DOHH2 (cell line): ENCODE data around the gene TMEM131.

Experiments used
- H3F3A ChIP-seq: fragments of 200-600 bp; sonication (generic), shearing (Covaris generic); 2 replicates; pipeline ENCODE4 v1.6.0; 2016; ENCODE audit warnings: antibody characterized with exemption, mild to moderate bottlenecking; ENCODE audit not compliant: control insufficient read depth, insufficient read depth
- H3K27ac ChIP-seq: fragments of 200-600 bp; sonication (generic); 2 replicates; pipeline ENCODE4 v1.5.1; 2014; ENCODE audit warnings: low read depth, mild to moderate bottlenecking, low read length, moderate library complexity
- H3K27me3 ChIP-seq: fragments of 200-600 bp; sonication (generic); 2 replicates; pipeline ENCODE4 v1.6.1; 2014; ENCODE audit warnings: mild to moderate bottlenecking, low read length, mixed read lengths; ENCODE audit not compliant: control insufficient read depth
- H3K36me3 ChIP-seq: fragments of 200-600 bp; sonication (generic); 2 replicates; pipeline ENCODE4 v1.6.1; 2014; ENCODE audit warnings: mild to moderate bottlenecking, low read length, moderate library complexity, mixed read lengths; ENCODE audit not compliant: control insufficient read depth
- H3K4me1 ChIP-seq: fragments of 200-600 bp; sonication (generic); 2 replicates; pipeline ENCODE4 v1.6.1; 2014; ENCODE audit warnings: mild to moderate bottlenecking, low read length, mixed read lengths; ENCODE audit not compliant: control insufficient read depth
- H3K4me2 ChIP-seq: fragments of 200-600 bp; sonication (generic); 2 replicates; pipeline ENCODE4 v1.6.0; 2014; ENCODE audit warnings: mild to moderate bottlenecking, low read length, moderate library complexity
- H3K4me3 ChIP-seq: fragments of 200-600 bp; sonication (generic); 2 replicates; pipeline ENCODE4 v1.5.1; 2014; ENCODE audit warnings: mild to moderate bottlenecking, low read length, mixed read lengths
- H3K79me2 ChIP-seq: fragments of 200-600 bp; sonication (generic); 2 replicates; pipeline ENCODE4 v1.6.1; 2014; ENCODE audit warnings: mild to moderate bottlenecking, low read length, mixed read lengths; ENCODE audit not compliant: control insufficient read depth
- H3K9me2 ChIP-seq: fragments of 200-600 bp; sonication (generic); replicated peaks from 2 replicates; pipeline ENCODE4 v1.6.1; 2014; ENCODE audit warnings: mild to moderate bottlenecking, low read length, mixed read lengths; ENCODE audit not compliant: control insufficient read depth
- H3K9me3 ChIP-seq: fragments of 200-600 bp; sonication (generic); 2 replicates; pipeline ENCODE4 v1.6.1; 2014; ENCODE audit warnings: antibody characterized with exemption, low read length, mixed read lengths; ENCODE audit not compliant: control insufficient read depth, insufficient read depth
- H4K20me1 ChIP-seq: fragments of 200-600 bp; sonication (generic); 2 replicates; pipeline ENCODE4 v1.6.0; 2014; ENCODE audit warnings: low read depth, mild to moderate bottlenecking, antibody characterized with exemption, low read length, moderate library complexity; ENCODE audit not compliant: control insufficient read depth, insufficient read depth
- EZH2phosphoT487 ChIP-seq: fragments of 200-600 bp; sonication (generic); IDR thresholded peaks from 2 replicates; pipeline ENCODE4 v1.6.1; 2017; ENCODE audit warnings: borderline replicate concordance, mild to moderate bottlenecking, antibody characterized with exemption, low read length, moderate library complexity, mixed read lengths
- TF ChIP-seq, protein P1 (sequence below): fragments of 200-600 bp; sonication (generic); IDR thresholded peaks from one replicate; pipeline ENCODE4 v1.5.1; 2014; ENCODE audit warnings: antibody characterized with exemption, mild to moderate bottlenecking, low read depth, low read length; ENCODE audit not compliant: poor library complexity, severe bottlenecking

The TMEM131 gene

DNA sequence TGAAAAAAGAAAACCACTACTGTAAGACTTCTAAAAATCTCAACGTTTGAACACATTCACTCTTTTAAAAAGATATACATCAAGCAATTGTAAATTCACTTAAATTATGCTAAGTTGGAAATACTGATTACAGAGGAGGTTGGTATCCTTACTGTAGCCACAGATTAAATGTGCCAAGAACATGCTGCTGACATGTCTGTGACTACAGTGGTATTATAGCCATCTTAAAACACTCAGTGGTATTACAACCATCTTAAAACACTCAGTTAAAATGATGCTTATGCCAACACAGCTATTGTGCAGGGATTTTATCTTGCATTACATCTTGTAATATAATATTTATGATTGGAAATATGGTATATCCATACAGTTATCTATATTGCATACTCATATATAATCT lies 50.0 kb downstream of the TMEM131 start:
- TF ChIP-seq EZH2phosphoT487 = no peak
- TF ChIP-seq, protein P1, sequence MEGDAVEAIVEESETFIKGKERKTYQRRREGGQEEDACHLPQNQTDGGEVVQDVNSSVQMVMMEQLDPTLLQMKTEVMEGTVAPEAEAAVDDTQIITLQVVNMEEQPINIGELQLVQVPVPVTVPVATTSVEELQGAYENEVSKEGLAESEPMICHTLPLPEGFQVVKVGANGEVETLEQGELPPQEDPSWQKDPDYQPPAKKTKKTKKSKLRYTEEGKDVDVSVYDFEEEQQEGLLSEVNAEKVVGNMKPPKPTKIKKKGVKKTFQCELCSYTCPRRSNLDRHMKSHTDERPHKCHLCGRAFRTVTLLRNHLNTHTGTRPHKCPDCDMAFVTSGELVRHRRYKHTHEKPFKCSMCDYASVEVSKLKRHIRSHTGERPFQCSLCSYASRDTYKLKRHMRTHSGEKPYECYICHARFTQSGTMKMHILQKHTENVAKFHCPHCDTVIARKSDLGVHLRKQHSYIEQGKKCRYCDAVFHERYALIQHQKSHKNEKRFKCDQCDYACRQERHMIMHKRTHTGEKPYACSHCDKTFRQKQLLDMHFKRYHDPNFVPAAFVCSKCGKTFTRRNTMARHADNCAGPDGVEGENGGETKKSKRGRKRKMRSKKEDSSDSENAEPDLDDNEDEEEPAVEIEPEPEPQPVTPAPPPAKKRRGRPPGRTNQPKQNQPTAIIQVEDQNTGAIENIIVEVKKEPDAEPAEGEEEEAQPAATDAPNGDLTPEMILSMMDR = no peak
- H4K20me1 ChIP-seq = no peaks in the 10 kb centered on the region

DNA sequence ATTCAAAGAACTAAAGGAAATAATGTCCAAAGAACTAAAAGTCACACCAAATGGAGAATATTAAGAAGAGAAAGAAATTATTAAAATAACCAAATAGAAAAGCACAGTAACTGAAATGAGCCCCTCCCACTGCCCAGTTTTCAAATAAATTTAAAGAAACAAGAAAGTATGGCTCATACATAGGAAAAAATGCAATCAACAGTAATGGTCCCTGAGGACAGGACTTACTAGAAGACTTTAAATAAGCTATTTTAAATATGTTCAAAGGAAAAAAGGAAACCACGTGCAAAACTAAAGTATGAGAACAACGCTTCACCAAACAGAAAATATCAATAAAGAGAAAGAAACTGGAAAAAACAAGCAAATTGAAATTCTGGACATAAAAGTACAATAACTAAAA lies 58.9 kb downstream of the TMEM131 start:
- peaks cover 37% of the 10 kb centered on the region for H3F3A ChIP-seq
- no peak for TF ChIP-seq EZH2phosphoT487
- TF ChIP-seq, protein P1 = no peak
- H3K4me1 ChIP-seq = peaks cover 61% of the 10 kb centered on the region
- no peaks in the 10 kb centered on the region for H3K27me3 ChIP-seq
- no peaks in the 10 kb centered on the region for H3K9me3 ChIP-seq
- H3K36me3 ChIP-seq = peaks cover 3% of the 10 kb centered on the region; the same call in 1 of the 2 replicates
- peak overlapping the region; percentile 56 for H3K4me3 ChIP-seq
- no peaks in the 10 kb centered on the region for H3K9me2 ChIP-seq
- peak overlapping the region; percentile 91 for H3K4me2 ChIP-seq
- peak overlapping the region; percentile 68 for H3K27ac ChIP-seq
- H3K79me2 ChIP-seq = peaks cover 87% of the 10 kb centered on the region
- H4K20me1 ChIP-seq = no peaks in the 10 kb centered on the region

More for the DNA sequence above, 50.0 kb downstream of the TMEM131 start:
- Histone ChIP-seq H3K27ac (no peak overlapping the region), H3F3A (peaks cover 5% of the 10 kb centered on the region; the same call in 1 of the 2 replicates), H3K9me3 (no peaks in the 10 kb centered on the region), H3K36me3 (no peaks in the 10 kb centered on the region), H3K4me3 (no peak overlapping the region), H3K27me3 (no peaks in the 10 kb centered on the region), H3K4me1 (peaks cover 25% of the 10 kb centered on the region), H3K79me2 (peaks cover 89% of the 10 kb centered on the region), H3K4me2 (no peak overlapping the region), H3K9me2 (no peaks in the 10 kb centered on the region)

DNA sequence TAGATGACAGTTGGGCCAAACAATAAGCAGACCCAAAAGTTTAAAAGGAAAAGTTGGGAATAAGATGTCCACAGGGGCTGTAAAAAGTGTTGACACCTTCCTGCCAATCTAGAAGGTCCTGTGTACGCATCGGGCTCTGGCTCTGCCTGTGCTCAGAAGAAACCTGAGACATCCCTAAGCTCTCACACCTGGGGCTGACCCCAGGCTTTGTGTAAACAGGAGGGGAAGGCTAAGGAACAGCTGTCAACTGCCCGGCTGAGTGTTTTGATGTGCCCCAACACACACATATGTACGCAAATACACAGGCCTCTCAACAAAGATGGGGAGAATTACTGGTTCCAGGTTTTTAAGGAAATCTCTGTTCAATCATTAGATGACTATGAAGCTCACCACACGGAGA lies 59.5 kb downstream of the TMEM131 start:
- Histone ChIP-seq H3K9me2 (no peaks in the 10 kb centered on the region), H3K27ac (peak overlapping the region; percentile 68), H3K79me2 (peaks cover 88% of the 10 kb centered on the region), H3K27me3 (no peaks in the 10 kb centered on the region), H3K36me3 (peaks cover 3% of the 10 kb centered on the region; the same call in 1 of the 2 replicates), H4K20me1 (no peaks in the 10 kb centered on the region), H3K4me3 (peak overlapping the region; percentile 56), H3K4me2 (peak overlapping the region; percentile 91), H3K4me1 (peaks cover 68% of the 10 kb centered on the region), H3F3A (peaks cover 42% of the 10 kb centered on the region), H3K9me3 (no peaks in the 10 kb centered on the region)
- TF ChIP-seq, protein P1 = no peak
- TF ChIP-seq EZH2phosphoT487 = no peak
